Vagina (tissue), 2 donors: ENCODE data around the gene MAP3K14. TPM values are rescaled to one million over a fixed set of nuclear protein-coding genes. Genes with fewer than 3 reads are reported as not detected.

Experiments
- DNase-seq, 2 donors: peaks; one replicate each; pipeline ENCODE4 v3.0.0-alpha.2; 2017; ENCODE audit errors: extremely low spot score in 2 of 2
- H3K27ac ChIP-seq: fragments of 200-600 bp; sonication (generic); one replicate; pipeline ENCODE4 v1.5.1; 2019
- H3K27me3 ChIP-seq: fragments of 200-600 bp; sonication (generic); one replicate; pipeline ENCODE4 v1.5.1; 2019
- H3K36me3 ChIP-seq, 2 donors: fragments of 200-600 bp; sonication (generic); one replicate each; pipeline ENCODE4 v1.5.1; 2017 to 2019
- H3K4me1 ChIP-seq: fragments of 200-600 bp; sonication (generic); one replicate; pipeline ENCODE4 v1.5.1; 2019
- H3K4me3 ChIP-seq, 2 donors: fragments of 200-600 bp; sonication (generic); 1 replicate in 1 of 2; 2 replicates in 1 of 2; pipeline ENCODE4 v1.5.1; 2016 to 2019
- H3K9me3 ChIP-seq: fragments of 200-600 bp; sonication (generic); one replicate; pipeline ENCODE4 v1.5.1; 2019
- CTCF ChIP-seq, 3 experiments: fragments of 450-650 bp in 2 of 3; fragments of 200-600 bp in 1 of 3; sonication (generic) in 1 of 3; IDR thresholded peaks; one replicate each; pipeline ENCODE4 v1.5.1; 2017 to 2019; ENCODE audit warnings: antibody characterized with exemption in 3 of 3, mild to moderate bottlenecking in 2 of 3, moderate library complexity in 2 of 3
- POLR2A ChIP-seq, 2 donors: fragments of 450-650 bp; IDR thresholded peaks; one replicate each; pipeline ENCODE4 v1.6.1; 2017; ENCODE audit warnings: antibody characterized with exemption in 2 of 2, mild to moderate bottlenecking in 2 of 2, moderate library complexity in 2 of 2
- POLR2AphosphoS5 ChIP-seq, 2 donors: sonication (generic); formaldehyde crosslinking; IDR thresholded peaks; one replicate each; pipeline ENCODE4 v1.9.0; 2017; ENCODE audit warnings: antibody characterized with exemption in 2 of 2, mild to moderate bottlenecking in 2 of 2, low read depth in 1 of 2; ENCODE audit not compliant: insufficient read depth in 1 of 2
- intact Hi-C: fragments of 100-400 bp; cut with DNase I; formaldehyde crosslinking; loops from one replicate; pipeline ENCODE4 v1.15.1; 2023
- total RNA-seq: library from RNA; depleted of rRNA; stranded (reverse); fragments of >200 nt; gene quantifications from one replicate; pipeline ENCODE4 v1.2.3, GENCODE V29; 2016

The MAP3K14 gene
- total RNA-seq, 1 donor from 2014 or later, result 9.8 TPM

- Histone ChIP-seq H3K27ac (no peak overlapping the region), H3K4me3 (no peak overlapping the region), H3K9me3 (no peaks in the 10 kb centered on the region), H3K27me3 (no peaks in the 10 kb centered on the region), H3K4me1 (peaks cover 49% of the 10 kb centered on the region), H3K36me3 (no peaks in the 10 kb centered on the region)
- intact Hi-C loops, result no loop called here
- TF ChIP-seq CTCF (IDR thresholded peaks at IDR 0.05), result no peak
- TF ChIP-seq POLR2AphosphoS5 (IDR thresholded peaks at IDR 0.05; ENCODE audit: insufficient read depth in 1 of 2, low read depth in 1 of 2), result no peak
- no peak for TF ChIP-seq POLR2A (IDR thresholded peaks at IDR 0.05)
- peak; percentile 44 to 58 for DNase-seq
Observed at GRCh38 chr17:45342871-45343526, 26.2 kb upstream of the MAP3K14 start.

GRCh38 chr17:45342306-45342705 is 25.5 kb upstream of the MAP3K14 start:
- peak in 1 of 2 donors; percentile 74 for DNase-seq
- intact Hi-C loops, result no loop called here
- H3K27me3 ChIP-seq, result no peaks in the 10 kb centered on the region
- no peak for TF ChIP-seq CTCF (IDR thresholded peaks at IDR 0.05)
- TF ChIP-seq POLR2AphosphoS5 (IDR thresholded peaks at IDR 0.05; ENCODE audit: insufficient read depth in 1 of 2, low read depth in 1 of 2), result no peak
- TF ChIP-seq POLR2A (IDR thresholded peaks at IDR 0.05), result no peak
- H3K4me1 ChIP-seq, result peaks cover 53% of the 10 kb centered on the region
- H3K9me3 ChIP-seq, result no peaks in the 10 kb centered on the region
- no peak overlapping the region for H3K4me3 ChIP-seq
- no peak overlapping the region for H3K27ac ChIP-seq
- H3K36me3 ChIP-seq, result no peaks in the 10 kb centered on the region

GRCh38 chr17:45341533-45342158 is 24.8 kb upstream of the MAP3K14 start:
- peaks cover 46% of the 10 kb centered on the region for H3K4me1 ChIP-seq
- intact Hi-C loops, result no loop called here
- H3K27me3 ChIP-seq, result no peaks in the 10 kb centered on the region
- H3K27ac ChIP-seq, result peak overlapping the region; percentile 20
- peak; percentile 74 to 89 for DNase-seq
- TF ChIP-seq POLR2AphosphoS5 (IDR thresholded peaks at IDR 0.05; ENCODE audit: insufficient read depth in 1 of 2, low read depth in 1 of 2) (peak in 1 of 2 donors; percentile 41), POLR2A (IDR thresholded peaks at IDR 0.05) (no peak)
- no peaks in the 10 kb centered on the region for H3K9me3 ChIP-seq
- H3K4me3 ChIP-seq, result no peak overlapping the region
- no peaks in the 10 kb centered on the region for H3K36me3 ChIP-seq

GRCh38 chr17:45339646-45340605 is 23.1 kb upstream of the MAP3K14 start:
- H3K9me3 ChIP-seq, result no peaks in the 10 kb centered on the region
- no peaks in the 10 kb centered on the region for H3K36me3 ChIP-seq
- H3K27me3 ChIP-seq, result no peaks in the 10 kb centered on the region
- H3K27ac ChIP-seq, result no peak overlapping the region
- no peak overlapping the region for H3K4me3 ChIP-seq
- peak; percentile 40 to 71 for DNase-seq
- H3K4me1 ChIP-seq, result peaks cover 33% of the 10 kb centered on the region
- TF ChIP-seq CTCF (IDR thresholded peaks at IDR 0.05) (no peak), POLR2A (IDR thresholded peaks at IDR 0.05) (no peak), POLR2AphosphoS5 (IDR thresholded peaks at IDR 0.05; ENCODE audit: insufficient read depth in 1 of 2, low read depth in 1 of 2) (no peak)
- intact Hi-C loops, result no loop called here

GRCh38 chr17:45338996-45339535 is 22.2 kb upstream of the MAP3K14 start:
- TF ChIP-seq CTCF (IDR thresholded peaks at IDR 0.05), result no peak
- TF ChIP-seq POLR2A (IDR thresholded peaks at IDR 0.05), result no peak
- TF ChIP-seq POLR2AphosphoS5 (IDR thresholded peaks at IDR 0.05; ENCODE audit: insufficient read depth in 1 of 2, low read depth in 1 of 2), result no peak
- Histone ChIP-seq H3K9me3 (no peaks in the 10 kb centered on the region), H3K4me1 (peaks cover 32% of the 10 kb centered on the region), H3K4me3 (no peak overlapping the region), H3K27ac (no peak overlapping the region), H3K27me3 (no peaks in the 10 kb centered on the region), H3K36me3 (no peaks in the 10 kb centered on the region)
- peak; percentile 25 for DNase-seq
- intact Hi-C loops, result no loop called here
